Uterus (tissue), 2 donors: ENCODE measurements around the gene PPM1H.

Experiments used
- CTCF ChIP-seq, 4 experiments: fragments of 200-600 bp in 2 of 4; fragments of 450-650 bp in 2 of 4; sonication (generic) in 2 of 4; IDR thresholded peaks; one replicate each; pipeline ENCODE4 v1.5.1; 2016 to 2019; ENCODE audit warnings: antibody characterized with exemption in 4 of 4, mild to moderate bottlenecking in 2 of 4, moderate library complexity in 1 of 4
- POLR2A ChIP-seq, 2 donors: fragments of 450-650 bp; IDR thresholded peaks; one replicate each; pipeline ENCODE4 v1.6.1; 2016; ENCODE audit warnings: antibody characterized with exemption in 2 of 2, mild to moderate bottlenecking in 1 of 2, moderate library complexity in 1 of 2

- TF ChIP-seq CTCF (IDR thresholded peaks at IDR 0.05) = no peak
- TF ChIP-seq POLR2A (IDR thresholded peaks at IDR 0.05) = no peak
Measured at GRCh38 chr12:62691309-62691708, 243.6 kb downstream of the PPM1H start.
